Measurements from ENCODE around the gene MUTYH. TPM values are rescaled to one million over a fixed set of nuclear protein-coding genes. Genes with fewer than 3 reads are reported as not detected.
"Not testable (repeated sequence)": the region's sequence is repeated elsewhere in the genome, so short reads cannot be mapped to it uniquely, and the experiment has no call there.

Gene MUTYH
- total and polyA plus RNA-seq, 2 experiments from 2014 or later, result 10.6 to 15.0 TPM

DNA sequence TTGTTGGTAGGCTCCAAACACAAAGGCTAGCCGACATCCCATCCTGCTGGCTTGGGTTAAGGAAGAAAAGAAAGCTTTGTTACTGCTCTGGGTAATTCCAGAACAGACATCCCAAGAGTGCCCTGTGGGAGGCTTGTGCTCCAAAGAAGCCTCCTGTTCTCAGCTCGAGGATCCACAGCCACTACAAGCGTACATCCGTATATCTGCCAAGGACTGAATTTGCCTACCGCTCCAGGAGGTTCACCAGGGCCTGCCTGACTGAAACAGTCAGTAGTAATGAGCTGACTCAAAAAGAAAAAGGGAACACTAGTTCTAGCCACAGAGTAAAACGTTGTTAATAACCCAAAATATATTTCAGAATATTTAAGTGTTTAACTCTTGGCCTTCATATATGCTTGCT lies 24.8 kb upstream of the MUTYH start:
- Histone ChIP-seq H3K9ac (no peak overlapping the region), H3K27ac (no peak overlapping the region), H3K9me3 (ENCODE audit: low read depth) (no peaks in the 10 kb centered on the region), H3K4me2 (ENCODE audit: unreplicated experiment) (no peak overlapping the region), H3K4me1 (ENCODE audit: insufficient read depth) (0 out of 2 replicates have a peak, but pooled peaks cover 6% of the 10 kb centered on the region), H3K79me2 (ENCODE audit: insufficient read depth) (no peaks in the 10 kb centered on the region), H3K4me3 (no peak overlapping the region), H3K27me3 (replicated peaks; ENCODE audit: insufficient read depth) (no peaks in the 10 kb centered on the region), H2AFZ (no peak overlapping the region), H3K36me3 (ENCODE audit: low read depth) (no peaks in the 10 kb centered on the region), H4K20me1 (ENCODE audit: insufficient read depth) (no peaks in the 10 kb centered on the region), H3F3A (ENCODE audit: insufficient read depth) (0 out of 2 replicates have a peak, but pooled peaks cover 6% of the 10 kb centered on the region), H3K9me2 (ENCODE audit: insufficient read depth) (no peaks in the 10 kb centered on the region)
- TF ChIP-seq EZH2phosphoT487 (IDR thresholded peaks at IDR 0.05; ENCODE audit: insufficient read depth, low read depth), result no peak
- no peak for TF ChIP-seq EZH2 (IDR thresholded peaks at IDR 0.05; ENCODE audit: insufficient read depth, poor library complexity, severe bottlenecking)
- WGBS, 2 experiments (ENCODE audit: low coverage in 1 of 2, low lambda C conversion rate in 2 of 2, missing lambda C conversion rate in 2 of 2), result 90 to 94% methylated on average over 6 of the region's 6 CpGs
- in situ Hi-C loops (cut with MboI), result loop anchor here (10.0 kb wide), 1 partner anchor 200 kb away; no protein-coding TSS in a partner anchor
- no peak for DNase-seq

DNA sequence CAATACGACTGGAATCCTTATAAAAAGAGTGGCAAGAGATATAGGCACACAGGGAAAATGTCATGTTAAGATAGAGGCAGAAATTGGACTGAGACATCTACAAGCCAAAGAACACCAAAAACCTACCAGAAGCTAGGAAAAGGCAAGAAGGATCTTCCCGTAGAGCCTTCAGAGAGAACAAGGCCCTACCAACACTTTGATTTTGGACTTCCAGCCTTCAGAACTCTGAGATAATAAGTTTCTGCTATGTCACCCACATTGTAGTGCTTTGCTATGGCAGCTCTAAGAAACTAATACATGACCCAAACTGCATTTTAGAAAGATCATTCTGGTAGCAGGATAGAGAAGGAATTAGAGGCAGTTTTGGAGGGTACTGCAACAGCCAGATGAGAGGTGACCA lies 24.1 kb upstream of the MUTYH start:
- H3K4me3 ChIP-seq, result no peak overlapping the region
- H3F3A ChIP-seq (ENCODE audit: insufficient read depth), result 0 out of 2 replicates have a peak, but pooled peaks cover 7% of the 10 kb centered on the region
- H2AFZ ChIP-seq, result no peak overlapping the region
- 77 to 83% methylated on average over 2 of the region's 2 CpGs for WGBS, 2 experiments (ENCODE audit: low coverage in 1 of 2, low lambda C conversion rate in 2 of 2, missing lambda C conversion rate in 2 of 2)
- no peaks in the 10 kb centered on the region for H3K36me3 ChIP-seq (ENCODE audit: low read depth)
- TF ChIP-seq EZH2 (IDR thresholded peaks at IDR 0.05; ENCODE audit: insufficient read depth, poor library complexity, severe bottlenecking) (no peak), EZH2phosphoT487 (IDR thresholded peaks at IDR 0.05; ENCODE audit: insufficient read depth, low read depth) (no peak)
- H3K9me3 ChIP-seq (ENCODE audit: low read depth), result no peaks in the 10 kb centered on the region
- H3K27ac ChIP-seq, result no peak overlapping the region
- no peak overlapping the region for H3K9ac ChIP-seq
- H4K20me1 ChIP-seq (ENCODE audit: insufficient read depth), result no peaks in the 10 kb centered on the region
- no peaks in the 10 kb centered on the region for H3K27me3 ChIP-seq (replicated peaks; ENCODE audit: insufficient read depth)
- in situ Hi-C loops (cut with MboI), result loop anchor here (10.0 kb wide), 1 partner anchor 201 kb away; no protein-coding TSS in a partner anchor
- no peak for DNase-seq
- no peak overlapping the region for H3K4me2 ChIP-seq (ENCODE audit: unreplicated experiment)
- H3K79me2 ChIP-seq (ENCODE audit: insufficient read depth), result no peaks in the 10 kb centered on the region
- H3K4me1 ChIP-seq (ENCODE audit: insufficient read depth), result 0 out of 2 replicates have a peak, but pooled peaks cover 8% of the 10 kb centered on the region
- H3K9me2 ChIP-seq (ENCODE audit: insufficient read depth), result no peaks in the 10 kb centered on the region

DNA sequence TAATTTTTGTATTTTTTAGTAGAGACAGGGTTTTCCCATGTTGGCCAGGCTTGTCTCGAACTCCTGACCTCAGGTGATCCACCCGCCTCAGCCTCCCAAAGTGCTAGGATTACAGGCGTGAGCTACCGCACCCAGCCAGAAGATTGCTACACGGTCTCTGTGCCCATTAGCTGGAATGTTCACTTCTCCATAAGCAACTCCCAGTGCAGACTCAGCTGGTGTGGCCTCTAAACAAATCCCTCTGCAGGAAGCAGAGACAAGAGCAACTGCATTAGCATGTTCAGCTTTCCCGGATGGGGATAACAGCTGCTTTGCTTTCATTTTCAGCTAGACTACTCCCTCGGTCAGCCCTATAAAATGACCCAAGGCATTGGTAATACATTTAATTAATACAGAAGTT lies 20.7 kb upstream of the MUTYH start:
- Histone ChIP-seq H3K4me2 (ENCODE audit: unreplicated experiment) (peak overlapping the region; percentile 79), H2AFZ (peak overlapping the region; percentile 90), H3K27ac (peak overlapping the region; percentile 45), H3K9ac (peak overlapping the region; percentile 59), H3K4me3 (peak overlapping the region; percentile 57)
- not testable (repeated sequence) for H4K20me1 ChIP-seq (ENCODE audit: insufficient read depth); H3K36me3 ChIP-seq (ENCODE audit: low read depth); H3K9me3 ChIP-seq (ENCODE audit: low read depth); H3K79me2 ChIP-seq (ENCODE audit: insufficient read depth); H3K9me2 ChIP-seq (ENCODE audit: insufficient read depth); H3K4me1 ChIP-seq (ENCODE audit: insufficient read depth); H3F3A ChIP-seq (ENCODE audit: insufficient read depth); H3K27me3 ChIP-seq (replicated peaks; ENCODE audit: insufficient read depth)
- WGBS, 2 experiments (ENCODE audit: low coverage in 1 of 2, low lambda C conversion rate in 2 of 2, missing lambda C conversion rate in 2 of 2), result 20 to 21% methylated on average over 7 of the region's 7 CpGs
- in situ Hi-C loops (cut with MboI), result loop anchor here (10.0 kb wide), 1 partner anchor 204 kb away; no protein-coding TSS in a partner anchor
- peak; percentile 87 for DNase-seq

DNA sequence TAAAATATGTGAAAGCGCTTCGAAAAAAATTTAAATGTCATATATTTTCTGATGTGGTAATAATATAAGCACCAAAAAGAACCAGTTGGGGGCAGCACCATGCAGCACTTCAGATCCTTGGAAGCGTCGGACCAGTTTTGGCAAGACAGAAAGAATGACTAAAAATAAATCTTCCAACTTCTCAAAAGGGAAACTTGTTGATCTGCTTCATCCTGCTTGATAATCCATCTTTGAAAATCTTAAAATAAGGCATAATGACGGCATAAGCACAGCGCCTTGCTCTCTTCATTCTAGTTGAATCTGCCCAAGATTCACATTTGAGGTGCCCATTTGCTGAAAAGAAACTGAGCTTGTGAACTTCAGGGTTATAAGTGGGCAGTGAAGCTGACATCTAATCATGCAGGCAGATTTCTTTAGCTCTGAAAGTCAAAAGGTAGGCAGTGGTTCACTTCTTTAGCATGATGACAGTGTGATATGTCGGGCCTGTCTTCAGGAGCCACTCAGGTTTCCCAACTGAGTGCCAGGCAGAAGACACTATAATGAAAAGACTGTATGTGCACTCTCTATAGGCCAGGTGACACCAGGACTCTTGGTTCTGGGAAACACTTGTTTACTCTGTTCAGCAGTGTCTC lies 19.8 kb upstream of the MUTYH start:
- Histone ChIP-seq H3K4me3 (peak overlapping the region; percentile 30; the same call in 1 of the 2 replicates), H3K4me1 (ENCODE audit: insufficient read depth) (0 out of 2 replicates have a peak, but pooled peaks cover 8% of the 10 kb centered on the region)

More for the DNA sequence above, 19.8 kb upstream of the MUTYH start:
- peak overlapping the region; percentile 43; the same call in 1 of the 2 replicates for H3K9ac ChIP-seq
- H3K4me2 ChIP-seq (ENCODE audit: unreplicated experiment), result peak overlapping the region; percentile 52
- peak overlapping the region; percentile 90 for H2AFZ ChIP-seq
- H3K9me3 ChIP-seq (ENCODE audit: low read depth), result no peaks in the 10 kb centered on the region
- H3K79me2 ChIP-seq (ENCODE audit: insufficient read depth), result no peaks in the 10 kb centered on the region
- 16 to 17% methylated on average over 7 of the region's 7 CpGs for WGBS, 2 experiments (ENCODE audit: low coverage in 1 of 2, low lambda C conversion rate in 2 of 2, missing lambda C conversion rate in 2 of 2)
- no peak overlapping the region for H3K27ac ChIP-seq
- in situ Hi-C loops (cut with MboI), result loop anchor here (10.0 kb wide), 1 partner anchor 205 kb away; no protein-coding TSS in a partner anchor
- DNase-seq, result peak; percentile 88
- H4K20me1 ChIP-seq (ENCODE audit: insufficient read depth), result no peaks in the 10 kb centered on the region
- H3K9me2 ChIP-seq (ENCODE audit: insufficient read depth), result no peaks in the 10 kb centered on the region
- H3K36me3 ChIP-seq (ENCODE audit: low read depth), result no peaks in the 10 kb centered on the region
- 0 out of 2 replicates have a peak, but pooled peaks cover 7% of the 10 kb centered on the region for H3F3A ChIP-seq (ENCODE audit: insufficient read depth)
- H3K27me3 ChIP-seq (replicated peaks; ENCODE audit: insufficient read depth), result no peaks in the 10 kb centered on the region
- no peak for TF ChIP-seq EZH2phosphoT487 (IDR thresholded peaks at IDR 0.05; ENCODE audit: insufficient read depth, low read depth)
- TF ChIP-seq EZH2 (IDR thresholded peaks at IDR 0.05; ENCODE audit: insufficient read depth, poor library complexity, severe bottlenecking), result no peak

Data from GM23248 (cell line).